H1 (cell line): ENCODE measurements around the gene FGF14. TPM values are rescaled to one million over a fixed set of nuclear protein-coding genes. Genes with fewer than 3 reads are reported as not detected.

Source experiments
- CHD7 ChIP-seq: fragments of 300-600 bp; sonication (generic); IDR thresholded peaks from 2 replicates; pipeline ENCODE4 v1.7.1; 2012; ENCODE audit warnings: low read length, moderate library complexity, mild to moderate bottlenecking, inconsistent platforms; ENCODE audit not compliant: insufficient replicate concordance
- CREB1 ChIP-seq: IDR thresholded peaks from 2 replicates; pipeline ENCODE4 v1.6.1; 2012; ENCODE audit warnings: inconsistent platforms
- CTBP2 ChIP-seq: IDR thresholded peaks from 2 replicates; pipeline ENCODE4 v1.7.0; 2011; ENCODE audit warnings: borderline replicate concordance, mild to moderate bottlenecking, moderate library complexity, mixed read lengths, low read length; ENCODE audit not compliant: insufficient read depth, insufficient read length
- HDAC2 ChIP-seq, 2 experiments: fragments of 300-600 bp in 1 of 2; sonication (generic) in 1 of 2; IDR thresholded peaks; 2 replicates each; pipeline ENCODE4 v1.6.1; 2011 to 2012; ENCODE audit warnings: low read depth in 2 of 2, low read length in 2 of 2, mild to moderate bottlenecking in 2 of 2, moderate library complexity in 2 of 2, borderline replicate concordance in 1 of 2, inconsistent platforms in 1 of 2
- KDM4A ChIP-seq: IDR thresholded peaks from one replicate; pipeline ENCODE4 v1.7.1; 2012; ENCODE audit warnings: low read depth, mild to moderate bottlenecking, moderate library complexity, low read length, inconsistent platforms; ENCODE audit not compliant: severe bottlenecking
- KDM5A ChIP-seq: fragments of 200-600 bp; IDR thresholded peaks from 2 replicates; pipeline ENCODE4 v1.7.1; 2012; ENCODE audit warnings: mild to moderate bottlenecking, low read length, inconsistent platforms, mixed read lengths
- RNF2 ChIP-seq: fragments of 200-900, 300-1000 bp; sonication (generic); IDR thresholded peaks from 2 replicates; pipeline ENCODE4 v1.7.1; 2016; ENCODE audit warnings: borderline replicate concordance, low read depth, mild to moderate bottlenecking, antibody characterized with exemption, low read length; ENCODE audit not compliant: poor library complexity, severe bottlenecking; ENCODE audit errors: missing control alignments
- SIRT6 ChIP-seq: IDR thresholded peaks from one replicate; pipeline ENCODE4 v1.7.1; 2012; ENCODE audit warnings: low read length, inconsistent platforms
- SIX5 ChIP-seq: IDR thresholded peaks from 2 replicates; pipeline ENCODE4 v1.6.1; 2011; ENCODE audit warnings: mild to moderate bottlenecking, low read depth, low read length
- TAF7 ChIP-seq: optimal IDR thresholded peaks from 2 replicates; pipeline ENCODE3; 2011; ENCODE audit warnings: low read depth, mild to moderate bottlenecking, inconsistent platforms, low read length, moderate library complexity, borderline replicate concordance
- TCF12 ChIP-seq: IDR thresholded peaks from 2 replicates; pipeline ENCODE4 v1.6.1; 2011; ENCODE audit warnings: low read depth, mild to moderate bottlenecking, low read length
- ZNF274 ChIP-seq: IDR thresholded peaks from 2 replicates; pipeline ENCODE4 v1.7.0; 2012; ENCODE audit warnings: low read length, borderline replicate concordance; ENCODE audit errors: extremely low read depth
- polyA plus RNA-seq, 7 experiments: library from polyadenylated mRNA; depleted of rRNA in 3 of 7; stranded (reverse) in 5 of 7; unstranded in 2 of 7; fragments of >200 nt in 5 of 7; fragments of 200-250 nt in 2 of 7; gene quantifications; 1 replicate in 5 of 7; 2 replicates in 1 of 7; 4 replicates in 1 of 7; pipeline versions ENCODE4 v1.2.1 to v1.2.3, GENCODE V29; 2011 to 2013; ENCODE audit warnings: missing spikeins in 2 of 7, mixed read lengths in 2 of 7
- total RNA-seq: library from RNA; stranded (reverse); fragmentation: NEBNext Ultra II Directional; extraction: Animal tissue kit (Norgen Biotek cat#: 25700); gene quantifications from 2 replicates; pipeline ENCODE4 v1.2.1, GENCODE V29; 2021

The FGF14 gene
- total and polyA plus RNA-seq, 2 of the 8 experiments (the other 6 are each of a cell fraction or from before 2014, with no cell fraction given): 0.05 to 0.58 TPM

GRCh38 chr13:102374233-102374632 lies 27.6 kb downstream of the FGF14 start (continued):
- no peak for TF ChIP-seq CHD7
- no peak for TF ChIP-seq RNF2
- no peak for TF ChIP-seq TCF12
- no peak for TF ChIP-seq HDAC2 (IDR thresholded peaks at IDR 0.05; ENCODE audit: borderline replicate concordance in 1 of 2, low read depth in 2 of 2, low read length in 2 of 2)
- no peak for TF ChIP-seq SIRT6
- no peak for TF ChIP-seq CTBP2
- no peak for TF ChIP-seq KDM5A
- TF ChIP-seq SIX5: no peak
- TF ChIP-seq ZNF274: no peak
- no peak for TF ChIP-seq CREB1
- TF ChIP-seq TAF7: no peak
- TF ChIP-seq KDM4A: no peak
